GM19043 (cell line): ENCODE results near the gene TTC12.
"Not testable (repeated sequence)": the region's sequence is repeated elsewhere in the genome, so short reads cannot be mapped to it uniquely, and the experiment has no call there.

Experiments
- ATAC-seq: cut with Tn5 transposase; IDR thresholded peaks from one replicate; pipeline ENCODE4 v1.9.1; 2021; ENCODE audit warnings: low read depth; ENCODE audit not compliant: unreplicated experiment

Gene TTC12

DNA sequence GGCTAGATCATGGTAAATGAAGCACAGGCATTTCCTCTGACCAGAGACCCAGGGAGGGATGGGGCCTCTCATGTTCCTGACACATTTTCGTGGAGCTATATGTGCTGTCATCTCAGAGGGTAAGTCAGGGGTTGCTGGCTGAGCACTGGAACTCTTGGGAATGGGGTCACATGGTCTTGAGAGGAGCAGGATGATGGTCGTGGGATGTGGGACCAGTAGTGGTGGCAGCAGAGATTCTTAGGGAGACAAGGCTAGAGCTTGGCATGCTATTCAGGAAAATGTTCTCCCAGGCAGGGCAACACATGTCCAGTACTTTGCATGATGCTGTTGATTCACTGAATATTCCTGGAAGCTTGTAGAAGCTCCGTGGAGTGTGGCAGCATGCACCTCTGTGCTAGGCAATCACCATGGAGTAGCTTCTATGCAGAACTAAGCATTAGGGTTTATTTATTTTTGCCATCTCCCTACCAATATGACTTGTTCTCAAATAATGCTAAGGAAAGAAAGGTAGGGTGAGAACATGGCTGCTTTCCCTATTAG is 31.4 kb upstream of the TTC12 start:
- ATAC-seq: no peak

DNA sequence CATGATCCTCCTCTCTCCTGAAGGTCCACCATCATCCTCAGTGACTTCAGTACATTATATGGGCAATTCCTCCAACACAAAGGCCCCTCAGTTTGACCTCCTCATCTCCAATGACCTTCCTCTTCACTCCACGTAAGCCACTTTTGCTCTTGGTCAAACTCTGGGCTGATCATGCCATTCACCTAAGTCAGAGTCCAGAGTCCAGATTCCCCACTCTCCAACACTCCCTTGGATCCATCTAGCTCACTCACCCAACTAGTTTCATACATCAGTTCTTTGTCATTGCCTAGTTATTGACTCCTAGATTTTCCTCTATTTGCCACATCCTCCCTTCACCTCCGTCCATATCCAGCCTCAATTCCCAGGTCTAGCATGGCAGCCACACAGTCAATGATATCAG is 30.5 kb upstream of the TTC12 start:
- ATAC-seq: no peak

DNA sequence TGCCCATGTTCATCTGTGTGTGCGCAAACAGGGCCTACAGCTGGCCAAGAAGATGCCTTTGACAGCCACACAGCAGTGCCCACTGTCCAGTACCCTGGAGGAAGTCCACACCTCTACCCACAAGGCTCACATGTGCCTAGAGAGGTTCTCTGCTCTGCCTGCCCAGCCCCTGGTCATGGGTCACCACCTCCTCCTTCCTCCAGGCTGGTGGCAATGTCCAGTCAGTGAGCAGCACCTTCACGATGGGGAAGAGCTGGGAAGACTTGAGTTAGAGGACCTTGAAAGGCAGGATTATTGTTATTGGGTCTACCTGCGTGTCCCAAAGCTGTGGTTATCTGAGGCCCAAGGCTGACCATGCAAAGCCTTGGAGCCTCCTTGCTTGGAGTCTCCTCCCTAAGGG is 28.4 kb upstream of the TTC12 start:
- ATAC-seq: no peak

DNA sequence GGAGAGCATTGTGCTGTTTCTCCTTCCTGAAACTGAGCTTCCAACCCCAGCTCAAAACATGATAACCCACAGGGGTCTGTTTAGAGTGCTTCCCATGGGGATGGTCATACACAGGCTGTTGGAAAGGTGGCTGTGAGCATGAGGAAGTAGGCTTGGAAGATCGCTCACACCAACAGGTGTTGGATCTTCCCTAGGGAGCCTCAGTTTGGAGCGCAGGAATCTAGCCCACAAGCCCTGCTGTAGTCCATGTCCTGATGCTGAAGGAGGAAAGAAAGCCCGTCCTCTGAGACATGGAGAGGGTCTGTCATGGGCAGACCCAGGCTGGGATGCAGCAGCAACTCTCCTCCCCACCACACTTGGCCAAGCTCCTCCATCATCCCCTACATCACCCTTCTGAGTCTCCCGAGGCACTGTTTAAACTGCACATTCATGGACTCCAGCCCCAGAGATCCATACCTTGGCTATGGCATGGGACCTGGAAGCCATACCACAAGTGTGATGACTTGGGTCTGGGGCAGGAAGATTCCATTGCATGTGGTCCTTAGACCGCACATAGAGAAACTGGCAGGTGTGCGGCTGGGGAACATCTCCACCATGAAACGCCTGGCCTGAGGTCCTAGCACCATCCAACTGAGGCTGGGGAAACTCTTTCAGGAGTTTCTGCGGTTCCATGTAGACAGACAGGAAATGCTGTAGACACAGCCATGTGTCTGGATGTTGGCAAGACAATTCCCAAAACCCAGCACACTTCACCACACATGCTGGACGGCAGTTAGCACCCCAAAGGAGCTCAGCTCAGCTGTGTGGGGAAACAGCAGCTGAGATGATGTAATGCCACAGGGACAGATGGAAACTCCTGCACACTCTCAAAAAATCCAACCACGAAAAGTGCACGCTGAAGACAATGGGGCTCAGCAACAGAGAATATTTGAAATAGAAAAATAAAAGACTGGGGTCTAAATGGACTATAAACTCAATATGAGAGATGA is 27.6 kb upstream of the TTC12 start:
- no peak for ATAC-seq

DNA sequence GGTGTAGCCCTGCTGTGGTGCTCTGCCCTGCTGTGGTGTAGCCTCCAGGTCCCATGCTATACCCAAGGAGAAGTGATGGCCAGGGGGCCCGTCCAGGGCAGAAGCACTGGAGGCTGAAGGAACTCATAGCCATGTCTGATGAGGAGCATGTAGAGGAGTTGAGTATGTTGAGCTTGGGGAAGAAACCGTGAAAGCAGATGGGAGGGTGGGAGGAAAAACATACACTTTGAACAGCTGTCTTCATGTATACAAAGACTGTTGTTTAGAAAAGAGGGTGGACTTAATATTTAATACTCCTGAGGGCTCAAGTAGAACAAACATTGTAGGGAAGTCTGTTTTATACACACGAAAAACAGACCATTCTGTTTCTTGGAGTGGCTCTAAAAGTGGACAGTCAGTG is 26.6 kb upstream of the TTC12 start:
- no peak for ATAC-seq

DNA sequence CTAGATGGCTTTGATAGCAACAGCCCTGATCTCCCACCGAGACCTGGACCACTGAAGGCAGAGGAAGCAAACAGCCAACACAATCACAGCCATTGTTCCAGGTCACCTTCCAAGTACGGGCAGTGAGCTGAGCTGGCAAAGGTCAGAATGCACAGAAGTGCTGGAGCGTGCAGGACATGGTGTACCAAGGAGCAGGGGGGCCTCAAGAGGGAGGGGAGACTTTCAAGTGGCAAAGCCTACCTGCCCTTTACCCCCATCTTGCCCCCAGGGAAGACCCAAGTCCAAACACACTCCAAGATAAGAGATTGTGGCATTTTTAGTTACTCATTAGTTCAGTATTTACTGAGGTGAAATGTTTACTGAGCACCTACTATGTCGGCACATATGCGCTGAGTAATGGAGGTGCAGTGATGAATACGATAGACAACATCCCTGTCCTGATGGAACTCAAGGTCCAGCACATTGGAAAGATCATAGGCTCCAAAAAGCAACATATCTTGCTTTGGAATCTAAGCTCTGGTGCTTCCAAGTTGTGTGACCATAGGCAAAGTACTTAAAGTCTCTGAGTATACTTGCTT is 26.0 kb upstream of the TTC12 start:
- ATAC-seq: no peak

DNA sequence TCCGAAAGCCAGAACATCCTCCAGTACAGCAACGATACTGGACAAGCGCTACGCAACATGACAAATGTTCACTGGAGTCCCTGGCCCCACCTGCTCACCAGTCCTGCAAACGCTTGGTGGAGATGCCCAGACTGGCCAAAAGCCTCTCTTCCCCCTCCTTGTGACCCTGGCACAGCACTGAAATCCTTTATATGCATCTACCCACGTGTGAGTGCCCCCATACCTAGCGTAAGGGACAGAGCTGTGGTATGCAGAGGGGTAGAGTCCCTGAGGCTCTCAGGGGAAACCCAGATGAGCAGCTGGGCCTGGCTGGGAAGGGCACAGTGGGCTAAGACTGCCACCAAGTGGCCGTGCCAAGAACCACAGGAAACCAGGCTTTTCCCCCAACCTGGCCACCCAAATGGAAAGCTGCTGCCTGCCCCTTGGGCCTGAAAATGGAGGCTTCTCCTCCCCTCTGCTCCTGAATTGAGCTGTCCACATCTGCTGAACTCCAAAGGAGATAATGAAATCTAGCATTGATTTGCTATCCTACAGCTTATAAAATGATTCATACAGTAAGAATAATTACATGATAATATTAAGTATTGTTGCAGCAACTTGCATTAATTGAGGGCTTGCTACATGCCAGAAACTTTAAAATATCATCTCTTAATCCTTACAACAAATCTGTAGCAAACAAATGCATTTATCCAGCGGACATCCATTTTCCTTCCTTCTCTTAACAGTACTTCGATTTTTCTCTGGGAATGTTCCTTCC is 24.8 kb upstream of the TTC12 start:
- ATAC-seq: peak; percentile 98

DNA sequence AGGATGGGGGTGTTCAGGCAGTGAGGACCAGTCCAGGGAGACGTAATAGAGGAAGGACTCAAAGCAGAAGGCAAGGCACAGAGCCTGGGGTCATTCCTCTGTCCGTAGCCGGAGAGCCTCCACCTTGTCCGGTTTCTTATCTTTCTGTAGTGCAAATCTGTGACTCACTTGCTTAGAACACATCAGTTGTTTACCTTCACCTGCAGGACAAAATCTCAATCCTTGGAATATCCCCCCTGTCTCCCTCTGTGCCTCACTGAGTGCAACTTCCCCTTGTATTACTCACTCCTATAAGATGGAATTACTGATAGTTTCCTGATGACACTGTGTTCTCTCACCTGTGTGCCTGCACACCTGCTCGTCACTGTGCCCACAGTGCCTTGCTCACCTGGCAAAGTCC is 20.4 kb upstream of the TTC12 start:
- no peak for ATAC-seq

DNA sequence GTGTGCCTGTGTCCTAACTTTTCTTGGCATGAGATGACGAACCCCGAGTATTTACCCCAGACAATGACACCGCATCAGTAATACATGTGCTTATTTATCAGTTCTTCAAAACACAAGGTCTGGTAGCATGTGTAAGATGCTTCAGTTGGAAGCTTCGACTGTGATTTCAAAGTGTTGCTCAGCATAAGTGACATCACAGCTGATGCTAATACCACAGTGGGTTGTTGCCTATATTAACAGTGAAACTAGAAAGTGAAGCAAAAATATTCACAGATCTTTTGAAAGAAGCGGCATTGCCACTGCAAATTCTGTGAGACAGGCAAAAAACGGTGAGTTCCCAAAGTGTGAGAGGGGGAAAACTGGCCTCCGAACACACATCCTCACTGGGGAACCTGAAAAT is 18.4 kb upstream of the TTC12 start:
- no peak for ATAC-seq

DNA sequence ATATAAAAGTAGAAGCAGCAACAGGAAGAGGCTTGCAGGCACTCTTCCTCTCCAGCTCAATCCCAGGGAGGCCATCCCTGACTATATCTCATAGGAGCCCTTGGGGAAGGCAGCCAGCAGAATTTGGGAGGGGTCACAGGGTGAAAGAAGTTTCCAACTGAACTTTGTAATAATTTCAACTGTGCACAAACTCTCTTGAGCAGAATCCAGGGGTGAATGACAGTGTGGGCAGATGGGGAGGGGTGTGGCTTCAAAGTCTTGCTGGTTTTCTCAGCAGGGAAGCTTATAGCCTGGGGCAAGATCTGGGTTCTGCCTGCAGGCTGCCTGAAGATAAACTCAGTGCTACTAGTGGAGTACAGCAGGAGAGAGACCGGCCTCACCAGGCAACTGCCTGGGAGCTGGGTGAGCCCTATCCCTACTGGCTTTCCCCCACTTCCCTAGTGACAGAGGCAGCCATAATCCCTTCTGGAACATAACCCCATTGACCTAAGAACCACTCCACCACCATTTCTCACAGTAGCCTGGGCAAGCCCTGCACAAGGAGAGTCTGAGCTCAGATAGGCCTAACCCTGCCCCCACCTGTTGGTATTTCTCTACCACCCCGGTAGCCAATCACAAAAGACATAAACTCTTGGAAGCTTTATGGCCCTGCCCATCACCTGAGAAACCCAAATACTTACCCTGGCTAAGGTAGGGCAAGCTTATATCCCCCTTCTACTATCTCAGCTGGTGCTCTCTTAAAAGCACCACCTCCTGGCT is 17.8 kb upstream of the TTC12 start:
- ATAC-seq: no peak

DNA sequence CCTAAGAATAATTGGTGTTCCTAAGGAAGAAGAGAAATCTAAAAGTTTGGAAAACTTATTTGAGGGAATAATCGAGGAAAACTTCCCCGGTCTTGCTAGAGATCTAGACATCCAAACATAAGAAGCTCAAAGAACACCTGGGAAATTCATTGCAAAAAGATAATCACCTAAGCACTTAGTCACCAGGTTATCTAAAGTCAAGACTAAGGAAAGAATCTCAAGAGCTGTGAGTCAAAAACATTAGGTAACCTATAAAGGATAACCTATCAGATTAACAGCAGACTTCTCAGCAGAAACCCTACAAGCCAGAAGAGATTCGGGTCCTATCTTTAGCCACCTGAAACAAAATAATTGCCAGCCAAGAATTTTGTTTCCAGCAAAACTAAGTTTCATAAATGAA is 15.9 kb upstream of the TTC12 start:
- ATAC-seq: not testable (repeated sequence)

DNA sequence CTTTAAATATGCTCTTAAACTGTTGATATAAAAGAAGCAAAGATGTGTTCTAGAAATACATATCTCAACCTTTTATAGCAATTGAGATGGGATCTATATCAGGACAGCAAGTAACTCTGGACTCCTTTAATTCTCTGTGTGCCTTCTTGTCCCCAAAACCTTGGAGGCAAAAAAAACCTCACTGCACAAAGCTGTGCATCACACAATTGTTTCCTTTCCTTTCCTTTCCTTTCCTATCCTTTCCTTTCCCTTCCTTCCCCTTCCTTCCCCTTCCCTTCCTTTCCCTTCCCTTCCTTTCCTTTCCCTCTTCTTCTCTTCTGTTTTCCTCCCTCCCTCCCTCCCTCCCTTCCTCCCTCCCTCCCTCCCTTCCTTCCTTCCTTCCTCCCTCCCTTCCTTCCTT is 9.5 kb upstream of the TTC12 start:
- ATAC-seq: no peak

DNA sequence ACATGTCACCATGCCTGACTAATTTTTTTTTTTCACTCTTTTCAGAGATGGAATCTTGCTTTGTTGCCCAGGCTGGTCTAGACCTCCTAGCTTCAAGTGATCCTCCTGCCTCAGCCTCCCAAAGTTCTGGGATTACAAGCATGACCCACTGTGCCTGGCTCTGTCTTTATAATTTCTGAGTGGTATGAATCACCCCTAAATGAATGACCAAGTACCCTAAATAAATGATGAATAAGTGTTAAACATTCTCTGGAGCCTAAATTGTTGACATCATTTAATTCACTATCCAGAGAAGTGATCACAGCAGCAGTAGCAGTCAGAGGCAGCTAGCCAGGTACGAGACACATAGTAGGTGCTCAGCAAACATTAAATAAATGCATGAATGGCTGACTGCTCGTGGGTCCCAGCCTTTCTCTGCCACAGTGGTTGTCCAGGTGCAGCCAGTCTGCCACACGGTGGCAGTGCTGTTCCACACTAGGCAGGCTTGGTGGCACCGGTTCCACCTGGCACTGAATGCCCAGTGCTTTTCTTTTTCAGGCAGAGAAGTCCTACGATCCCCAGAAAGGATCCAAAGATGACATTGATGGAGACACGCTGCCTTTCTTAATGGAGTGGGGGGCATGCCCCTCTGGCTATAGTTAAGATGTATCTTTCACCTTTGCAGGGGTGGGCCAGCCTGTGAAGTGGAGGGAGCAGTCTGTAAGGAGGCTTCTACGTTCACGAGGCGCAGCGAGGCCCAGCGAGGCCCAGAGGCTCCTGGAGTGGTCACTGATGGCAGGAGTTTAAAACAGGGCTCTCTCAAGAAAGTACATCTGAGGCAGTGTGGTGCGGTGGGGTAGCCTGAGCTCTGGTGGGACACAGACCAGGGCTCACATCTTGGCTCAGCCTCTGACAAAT is 8.7 kb upstream of the TTC12 start:
- peak; percentile 70 for ATAC-seq

DNA sequence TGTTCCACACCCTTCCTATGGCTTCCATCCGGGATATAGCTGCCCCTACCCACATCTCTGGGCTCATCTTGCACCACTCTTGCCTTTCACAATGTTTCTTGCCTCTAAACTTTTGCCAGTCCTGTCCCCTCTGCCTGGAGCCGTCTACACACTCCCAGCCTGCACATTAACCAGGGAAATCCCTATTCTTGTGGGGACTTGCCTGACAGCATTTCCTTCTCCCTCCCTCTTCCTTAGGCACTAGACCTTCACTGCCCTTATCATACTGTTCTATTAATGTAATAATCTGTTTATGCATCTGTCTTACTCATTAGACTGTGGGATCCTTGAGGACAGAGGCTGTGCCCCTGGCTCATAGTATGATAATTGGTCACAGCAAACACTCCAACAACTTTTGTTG is 5.8 kb upstream of the TTC12 start:
- ATAC-seq: no peak

DNA sequence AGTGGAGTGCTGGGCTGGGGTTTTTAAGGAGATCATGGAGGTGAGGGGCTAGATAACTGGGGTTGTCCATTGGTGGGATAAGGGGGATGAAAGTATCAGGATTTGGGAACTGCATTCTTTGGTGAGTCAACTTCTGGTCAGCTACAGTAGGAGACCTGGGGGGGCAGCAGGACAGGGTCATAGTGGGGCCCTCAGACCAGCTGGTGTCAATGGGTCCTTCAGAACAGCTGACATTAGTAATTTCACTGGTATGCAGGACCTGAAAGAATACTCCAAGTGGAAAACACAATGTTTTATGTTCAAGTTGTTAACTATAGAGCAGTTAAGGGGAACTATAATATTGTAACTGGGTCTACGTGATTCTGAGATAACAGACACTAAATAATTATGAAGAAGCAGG is 2.8 kb upstream of the TTC12 start:
- ATAC-seq: no peak

DNA sequence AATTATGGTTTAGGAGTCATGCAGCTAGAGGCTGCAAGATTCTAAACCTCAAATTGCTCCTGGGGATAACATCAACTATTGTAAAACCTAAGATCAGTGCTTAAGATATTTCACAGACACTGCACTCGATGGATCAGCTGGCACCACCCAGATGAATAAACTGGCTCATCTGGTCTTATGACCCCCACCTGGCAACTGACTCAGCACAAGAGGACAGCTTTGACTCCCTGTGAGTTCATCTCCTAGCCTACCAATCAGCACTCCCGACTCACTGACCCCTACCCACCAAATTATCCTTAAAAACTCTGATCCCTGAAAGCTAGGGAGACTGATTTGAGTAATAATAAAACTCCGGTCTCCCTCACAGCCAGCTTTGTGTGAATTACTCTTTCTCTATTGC is 782 bp upstream of the TTC12 start:
- ATAC-seq: no peak

DNA sequence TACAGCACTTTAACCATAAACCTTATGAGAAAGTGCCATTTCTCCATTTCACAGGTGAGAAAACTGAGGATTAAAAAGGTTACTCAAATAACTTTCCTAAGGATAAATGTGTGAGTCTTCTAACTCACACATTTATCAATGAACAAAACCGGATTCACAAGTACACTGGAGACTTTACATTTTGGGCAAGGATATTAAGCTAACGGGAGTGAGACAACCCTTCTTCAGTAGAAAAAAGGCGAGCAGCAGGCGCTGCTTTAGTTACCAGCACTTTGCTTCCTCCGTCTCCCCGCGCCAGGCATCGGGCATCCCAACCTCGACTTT is 356 bp upstream of the TTC12 start:
- no peak for ATAC-seq

DNA sequence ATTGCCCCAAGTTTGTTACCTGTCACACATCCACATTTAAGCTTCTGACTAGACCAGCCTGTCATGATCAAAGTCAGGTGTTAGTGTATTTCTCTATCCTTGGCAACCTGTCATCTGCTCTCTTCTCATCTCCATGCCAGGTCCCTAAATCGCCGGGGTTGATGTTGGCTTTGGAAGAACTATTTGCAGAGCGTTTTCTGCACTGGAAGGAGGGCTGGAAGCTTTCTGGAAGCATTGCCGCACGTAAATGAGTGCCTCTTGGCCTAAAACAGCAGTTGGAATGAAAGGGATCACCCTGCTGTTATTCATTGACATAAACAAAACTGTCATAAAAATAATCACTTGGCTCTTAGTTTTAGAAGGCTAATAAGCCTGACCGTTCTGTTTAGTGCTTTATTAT is 1.4 kb downstream of the TTC12 start:
- ATAC-seq: no peak

DNA sequence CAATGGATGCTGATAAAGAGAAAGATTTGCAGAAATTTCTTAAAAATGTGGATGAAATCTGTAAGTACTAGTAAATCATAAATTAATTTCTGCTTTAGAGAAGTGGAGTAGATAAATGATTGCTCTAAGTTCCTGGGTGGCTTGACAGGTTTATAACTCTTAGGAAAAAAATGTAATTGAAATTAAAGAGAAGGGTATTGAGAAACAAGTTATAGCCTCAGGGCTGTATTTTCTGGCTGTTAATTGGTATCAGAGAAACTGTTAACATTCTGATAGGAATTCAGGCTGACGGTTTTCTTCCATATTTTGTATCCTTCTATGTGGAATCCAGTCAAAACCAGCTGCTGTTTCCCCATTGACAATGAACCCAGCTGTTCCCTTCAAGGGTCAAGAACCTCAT is 1.9 kb downstream of the TTC12 start:
- ATAC-seq: no peak

DNA sequence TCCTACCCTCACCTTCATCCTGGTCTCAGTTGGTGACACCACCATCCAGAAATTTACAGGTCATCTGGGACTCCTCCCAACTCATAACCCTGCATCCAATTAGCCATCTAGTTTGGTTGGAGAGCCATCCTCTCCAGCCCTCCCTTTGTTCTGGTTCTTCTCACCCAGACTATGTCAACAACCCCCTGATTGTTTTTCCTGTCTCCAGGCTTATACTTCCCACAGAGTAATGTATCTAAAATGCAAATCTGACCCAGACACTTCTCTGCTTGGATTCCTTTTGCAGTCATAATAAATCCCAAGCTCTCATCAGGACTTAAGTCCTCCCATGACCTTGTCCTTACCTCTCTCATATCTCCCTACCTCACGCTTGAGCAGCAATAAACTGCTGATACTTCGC is 3.0 kb downstream of the TTC12 start:
- ATAC-seq: no peak
